HUES64 (cell line): ENCODE results near the gene TRMT10B. TPM values are rescaled to one million over a fixed set of nuclear protein-coding genes. Genes with fewer than 3 reads are reported as not detected.

Source experiments
- H3K27ac ChIP-seq: 2 replicates; pipeline ENCODE4 v1.7.0; 2013; ENCODE audit warnings: low read depth, low read length, inconsistent platforms
- H3K27me3 ChIP-seq: 2 replicates; pipeline ENCODE4 v1.6.1; 2013; ENCODE audit warnings: mild to moderate bottlenecking, low read length; ENCODE audit not compliant: insufficient read depth
- H3K36me3 ChIP-seq: 2 replicates; pipeline ENCODE4 v1.6.1; 2013; ENCODE audit warnings: mild to moderate bottlenecking, low read length; ENCODE audit not compliant: insufficient read depth
- H3K4me1 ChIP-seq: 2 replicates; pipeline ENCODE4 v1.6.1; 2013; ENCODE audit warnings: mild to moderate bottlenecking, low read length, moderate library complexity; ENCODE audit not compliant: insufficient read depth
- H3K4me3 ChIP-seq: 2 replicates; pipeline ENCODE4 v1.5.1; 2013; ENCODE audit warnings: mild to moderate bottlenecking, low read length, moderate library complexity
- H3K9ac ChIP-seq: 2 replicates; pipeline ENCODE4 v1.6.1; 2013; ENCODE audit warnings: mild to moderate bottlenecking, low read depth, low read length
- H3K9me3 ChIP-seq: 2 replicates; pipeline ENCODE4 v1.6.1; 2013; ENCODE audit warnings: low read depth, low read length; ENCODE audit not compliant: insufficient read depth
- WGBS: fragments of 150-250, 120-280 bp; methylation state at CpG from one replicate; pipeline ENCODE4 v1.1.7; 2013; ENCODE audit warnings: missing lambda C conversion rate; 5-methylcytosine and 5-hydroxymethylcytosine counted together
- polyA plus RNA-seq, 2 experiments: library from polyadenylated mRNA; stranded (reverse); fragments of 50-300 nt; gene quantifications; one replicate each; pipeline ENCODE4 v1.2.3, GENCODE V29; 2013

Gene TRMT10B, protein sequence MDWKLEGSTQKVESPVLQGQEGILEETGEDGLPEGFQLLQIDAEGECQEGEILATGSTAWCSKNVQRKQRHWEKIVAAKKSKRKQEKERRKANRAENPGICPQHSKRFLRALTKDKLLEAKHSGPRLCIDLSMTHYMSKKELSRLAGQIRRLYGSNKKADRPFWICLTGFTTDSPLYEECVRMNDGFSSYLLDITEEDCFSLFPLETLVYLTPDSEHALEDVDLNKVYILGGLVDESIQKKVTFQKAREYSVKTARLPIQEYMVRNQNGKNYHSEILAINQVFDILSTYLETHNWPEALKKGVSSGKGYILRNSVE
- polyA plus RNA-seq (2013, experiment 1 of 2) = 5.2 TPM
- 4.7 TPM for polyA plus RNA-seq (2013, experiment 2 of 2)

DNA sequence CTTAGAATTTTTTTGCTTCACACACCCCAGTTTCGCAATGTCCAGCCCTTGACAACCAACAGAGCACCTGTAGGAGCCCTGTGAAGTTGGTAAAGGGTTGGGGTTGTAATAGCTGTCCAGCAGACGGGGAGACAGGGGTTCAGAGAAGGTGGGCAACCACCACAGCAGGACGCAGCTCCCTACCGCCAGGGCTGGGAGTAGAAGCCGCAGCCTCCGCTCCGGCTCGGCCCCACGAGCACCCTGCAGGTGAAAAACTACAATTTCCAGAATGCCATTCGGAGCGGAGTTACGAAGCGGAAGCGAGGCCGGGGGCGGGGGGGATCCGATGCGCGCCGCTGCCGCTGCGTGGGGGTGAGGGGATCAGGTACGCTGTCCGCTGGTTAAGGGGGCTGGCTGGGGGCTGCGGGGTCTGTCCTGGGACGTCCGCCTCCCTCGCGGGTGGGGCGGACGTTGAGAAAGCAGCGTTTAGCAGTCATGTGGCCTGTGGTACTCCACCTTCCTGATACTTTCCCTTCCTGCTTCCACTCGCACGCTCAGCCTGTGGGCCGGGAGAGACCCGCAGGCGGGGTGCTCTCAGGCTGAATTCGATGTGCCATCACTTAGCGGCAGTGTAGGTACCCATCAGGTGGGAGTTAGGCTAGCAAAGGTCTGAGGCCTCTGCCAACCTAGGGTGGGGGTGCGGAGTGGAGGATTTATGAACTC, at the start of gene TRMT10B:
TRMT10B (plus strand) TSS at position 317 of the 702 bp plus-strand sequence. CDS start 8,127 bp downstream, outside the sequence.
- peak within 1 kb of the TSS; percentile 61 for H3K9ac ChIP-seq
- H3K27ac ChIP-seq = no peak within 1 kb of the TSS
- H3K9me3 ChIP-seq = no peaks in the 10 kb centered on the region
- H3K4me1 ChIP-seq = no peaks in the 10 kb centered on the region; the same call in 1 of the 2 replicates
- no peaks in the 10 kb centered on the region for H3K27me3 ChIP-seq
- WGBS = 5% methylated on average over 39 of the region's 40 CpGs
- H3K36me3 ChIP-seq = no peaks in the 10 kb centered on the region
- peak within 1 kb of the TSS; percentile 84 for H3K4me3 ChIP-seq

DNA sequence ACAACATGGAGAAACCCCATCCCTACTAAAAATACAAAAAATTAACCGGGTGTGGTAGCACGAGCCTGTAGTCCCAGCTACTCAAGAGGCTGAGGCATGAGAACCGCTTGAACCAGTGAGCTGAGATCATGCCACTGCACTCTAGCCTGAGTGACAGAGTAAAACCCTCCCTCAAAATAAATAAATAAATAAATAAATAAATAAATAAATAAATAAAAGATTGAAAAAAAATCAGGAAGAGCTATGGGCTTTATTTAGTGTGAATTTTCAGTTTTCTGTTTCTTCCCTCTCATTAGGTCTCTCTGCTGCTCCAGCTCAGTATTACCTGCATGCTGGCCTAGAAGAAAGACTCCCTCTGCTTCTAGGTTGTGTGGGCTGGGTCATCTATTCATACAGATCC, 47.8 kb upstream of the TRMT10B start:
- H3K4me3 ChIP-seq = no peak overlapping the region
- H3K36me3 ChIP-seq = no peaks in the 10 kb centered on the region
- WGBS = 91% methylated on average over 3 of the region's 3 CpGs
- no peak overlapping the region for H3K27ac ChIP-seq
- H3K9ac ChIP-seq = no peak overlapping the region
- no peaks in the 10 kb centered on the region for H3K9me3 ChIP-seq
- H3K4me1 ChIP-seq = no peaks in the 10 kb centered on the region
- H3K27me3 ChIP-seq = peaks cover 3% of the 10 kb centered on the region; the same call in 1 of the 2 replicates

DNA sequence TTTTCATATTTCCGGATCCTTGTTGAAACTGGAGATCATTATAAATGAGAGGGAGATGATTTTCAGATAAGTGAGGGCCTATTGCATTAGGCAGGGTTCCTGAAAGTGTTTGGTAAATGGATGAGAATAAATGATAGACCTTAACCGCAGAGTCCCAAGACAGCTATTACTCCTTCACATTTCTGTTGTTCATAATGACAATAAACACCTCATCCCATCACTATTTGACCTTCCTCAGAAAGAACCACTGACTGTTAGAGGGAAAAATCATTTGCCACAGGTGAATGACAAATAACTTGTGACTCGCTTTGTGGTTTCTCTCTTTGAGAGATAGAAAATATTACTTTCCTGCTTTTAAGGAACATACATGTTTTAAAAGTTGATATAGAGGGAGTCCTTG, 47.3 kb upstream of the TRMT10B start:
- 97% methylated on average over 3 of the region's 3 CpGs for WGBS
- Histone ChIP-seq H3K9ac (no peak overlapping the region), H3K9me3 (no peaks in the 10 kb centered on the region), H3K4me1 (no peaks in the 10 kb centered on the region), H3K27ac (no peak overlapping the region), H3K27me3 (peaks cover 3% of the 10 kb centered on the region; the same call in 1 of the 2 replicates), H3K36me3 (no peaks in the 10 kb centered on the region), H3K4me3 (no peak overlapping the region)

DNA sequence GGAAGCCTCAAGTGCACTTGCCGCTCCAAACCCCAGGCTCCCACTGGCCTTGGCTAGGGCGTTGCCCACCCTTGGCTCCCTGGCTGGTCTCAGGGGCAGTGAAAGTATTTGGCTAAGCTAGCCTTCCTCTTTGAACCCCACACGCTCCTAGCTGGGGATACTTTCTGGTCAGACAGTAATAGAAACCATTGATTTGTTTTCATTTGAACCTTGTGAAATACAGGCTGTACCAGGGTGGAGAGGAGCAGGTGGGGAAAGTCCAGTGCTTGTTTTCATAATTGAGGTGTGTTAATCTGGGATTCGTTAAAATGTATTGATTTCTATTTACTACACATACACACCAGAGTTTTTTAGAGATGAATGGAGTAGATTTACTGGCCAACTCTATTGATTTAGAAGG, 45.9 kb upstream of the TRMT10B start:
- H3K9me3 ChIP-seq = no peaks in the 10 kb centered on the region
- peaks cover 3% of the 10 kb centered on the region; the same call in 1 of the 2 replicates for H3K27me3 ChIP-seq
- H3K4me3 ChIP-seq = no peak overlapping the region
- no peak overlapping the region for H3K9ac ChIP-seq
- H3K4me1 ChIP-seq = no peaks in the 10 kb centered on the region
- 88% methylated on average over 3 of the region's 4 CpGs for WGBS
- H3K27ac ChIP-seq = no peak overlapping the region
- H3K36me3 ChIP-seq = no peaks in the 10 kb centered on the region

DNA sequence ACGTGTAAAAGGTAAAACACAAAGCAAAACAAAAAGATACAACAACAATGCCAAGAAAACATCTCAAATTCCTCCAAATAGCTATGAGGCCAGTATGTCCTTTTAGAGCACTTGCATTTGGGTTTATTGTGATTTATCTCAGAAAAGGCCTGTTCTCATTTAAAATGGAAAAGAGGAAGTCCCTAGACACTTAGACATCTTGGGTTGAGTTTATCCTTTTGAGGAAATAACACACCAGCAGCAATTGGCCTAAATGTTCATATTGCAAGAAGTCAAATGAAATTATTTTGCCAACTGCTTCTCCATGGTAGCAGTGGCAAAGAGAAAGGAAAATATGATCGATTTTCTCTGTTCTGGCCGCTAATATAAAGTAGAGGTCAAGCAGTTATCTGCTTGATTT, 43.6 kb upstream of the TRMT10B start:
- H3K36me3 ChIP-seq = no peaks in the 10 kb centered on the region
- no peak overlapping the region for H3K4me3 ChIP-seq
- peaks cover 3% of the 10 kb centered on the region; the same call in 1 of the 2 replicates for H3K27me3 ChIP-seq
- H3K9me3 ChIP-seq = no peaks in the 10 kb centered on the region
- WGBS = 91% methylated on average over 3 of the region's 3 CpGs
- H3K9ac ChIP-seq = no peak overlapping the region
- H3K27ac ChIP-seq = no peak overlapping the region
- H3K4me1 ChIP-seq = no peaks in the 10 kb centered on the region

DNA sequence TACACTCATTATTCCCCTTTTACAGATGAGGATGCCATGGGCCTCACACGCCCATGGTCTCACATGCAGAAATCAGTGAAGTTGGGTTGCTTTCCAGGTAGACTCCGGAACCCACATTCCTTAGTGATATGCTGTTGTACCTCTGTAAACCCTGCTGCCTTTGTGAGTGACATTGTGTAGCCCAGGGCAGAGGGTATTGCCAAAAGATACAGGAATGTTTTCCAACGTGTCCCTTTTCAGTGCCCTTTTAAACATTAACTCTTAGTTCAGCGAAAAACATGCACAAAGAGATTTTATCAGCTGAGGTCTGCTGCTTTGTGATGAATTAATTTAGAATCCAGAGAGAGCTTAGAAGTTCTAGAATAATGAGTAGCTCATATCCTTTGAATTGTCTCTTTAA, 38.3 kb upstream of the TRMT10B start:
- no peaks in the 10 kb centered on the region for H3K27me3 ChIP-seq
- WGBS = 92% methylated on average over 4 of the region's 4 CpGs

DNA sequence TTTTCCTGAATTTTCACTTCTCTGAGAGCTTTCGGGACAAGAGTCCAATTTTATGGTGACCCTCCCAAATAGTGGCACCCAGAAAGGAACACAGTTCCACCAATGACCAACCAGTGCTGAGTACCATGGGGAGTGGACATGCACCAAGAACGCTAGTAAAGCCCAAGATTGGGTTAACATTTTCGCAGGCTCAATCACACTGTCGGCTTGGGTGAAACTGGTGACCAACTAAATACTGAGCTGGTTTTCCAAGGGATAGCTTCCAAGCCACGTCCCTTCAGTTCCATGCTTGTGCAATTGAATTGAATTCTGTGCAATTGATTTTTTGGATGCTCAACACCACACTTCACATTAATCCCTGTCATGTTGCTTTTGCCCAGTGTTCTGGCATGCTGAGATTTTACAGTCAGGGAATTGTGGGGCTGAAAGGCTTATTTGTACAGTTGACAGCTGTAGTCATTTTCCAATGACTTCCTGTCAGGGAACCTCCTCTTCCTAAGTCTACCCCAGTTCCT, 37.6 kb upstream of the TRMT10B start:
- H3K27me3 ChIP-seq = no peaks in the 10 kb centered on the region
- no peak overlapping the region for H3K9ac ChIP-seq
- no peaks in the 10 kb centered on the region for H3K9me3 ChIP-seq
- no peak overlapping the region for H3K27ac ChIP-seq
- H3K4me3 ChIP-seq = no peak overlapping the region
- 95% methylated on average over 5 of the region's 5 CpGs for WGBS
- no peaks in the 10 kb centered on the region for H3K4me1 ChIP-seq
- H3K36me3 ChIP-seq = no peaks in the 10 kb centered on the region

More for the DNA sequence above, 38.3 kb upstream of the TRMT10B start:
- Histone ChIP-seq H3K4me3 (no peak overlapping the region), H3K9ac (no peak overlapping the region), H3K27ac (no peak overlapping the region), H3K9me3 (no peaks in the 10 kb centered on the region), H3K36me3 (no peaks in the 10 kb centered on the region), H3K4me1 (no peaks in the 10 kb centered on the region)

DNA sequence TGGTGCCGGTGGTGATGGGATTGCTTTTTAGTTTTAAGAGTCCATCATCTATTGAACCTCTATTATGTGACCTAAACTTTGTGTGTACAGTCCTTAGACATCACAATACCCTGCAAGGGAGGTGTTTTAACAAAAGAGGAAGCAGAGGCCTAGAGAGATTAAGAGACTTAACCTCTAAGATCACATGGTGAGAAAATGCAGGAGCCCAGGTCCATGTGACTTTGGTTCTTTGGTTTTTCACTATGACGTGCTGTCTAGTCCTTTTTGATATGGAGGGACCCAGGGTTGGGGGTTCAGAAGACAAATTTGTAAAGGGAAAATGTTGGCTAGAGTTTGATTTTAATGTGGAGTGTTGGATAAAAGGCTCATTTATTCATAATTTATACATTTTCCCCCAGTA, 34.1 kb upstream of the TRMT10B start:
- H3K9ac ChIP-seq = no peak overlapping the region
- H3K36me3 ChIP-seq = no peaks in the 10 kb centered on the region
- no peak overlapping the region for H3K4me3 ChIP-seq
- no peaks in the 10 kb centered on the region for H3K27me3 ChIP-seq
- WGBS = 83% methylated on average over 1 of the region's 2 CpGs
- H3K9me3 ChIP-seq = no peaks in the 10 kb centered on the region
- H3K27ac ChIP-seq = no peak overlapping the region
- no peaks in the 10 kb centered on the region for H3K4me1 ChIP-seq

DNA sequence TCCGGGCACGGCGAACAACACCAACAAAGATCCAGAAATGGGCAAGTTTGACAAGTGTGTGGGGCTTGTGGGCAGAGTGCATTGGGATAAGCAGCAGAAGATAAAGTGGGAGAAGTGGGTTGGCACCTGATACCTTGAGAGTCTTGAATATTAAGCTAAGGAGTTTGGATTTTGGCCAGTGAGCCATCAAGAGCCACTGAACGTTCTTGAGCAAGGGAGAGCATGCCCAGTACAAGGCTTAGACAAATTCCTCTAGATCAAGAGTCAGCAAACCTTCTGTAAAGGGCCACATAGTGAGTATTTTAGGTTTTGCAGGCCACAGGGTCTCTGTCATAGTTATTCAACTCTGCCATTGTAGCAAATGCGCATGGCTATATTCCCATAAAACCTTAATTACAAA, 26.6 kb upstream of the TRMT10B start:
- H3K27me3 ChIP-seq = no peaks in the 10 kb centered on the region; the same call in 1 of the 2 replicates
- peaks cover 9% of the 10 kb centered on the region for H3K4me1 ChIP-seq
- H3K9me3 ChIP-seq = no peaks in the 10 kb centered on the region
- no peak overlapping the region for H3K9ac ChIP-seq
- H3K36me3 ChIP-seq = no peaks in the 10 kb centered on the region
- no peak overlapping the region for H3K4me3 ChIP-seq
- 95% methylated on average over 5 of the region's 5 CpGs for WGBS
- no peak overlapping the region for H3K27ac ChIP-seq

DNA sequence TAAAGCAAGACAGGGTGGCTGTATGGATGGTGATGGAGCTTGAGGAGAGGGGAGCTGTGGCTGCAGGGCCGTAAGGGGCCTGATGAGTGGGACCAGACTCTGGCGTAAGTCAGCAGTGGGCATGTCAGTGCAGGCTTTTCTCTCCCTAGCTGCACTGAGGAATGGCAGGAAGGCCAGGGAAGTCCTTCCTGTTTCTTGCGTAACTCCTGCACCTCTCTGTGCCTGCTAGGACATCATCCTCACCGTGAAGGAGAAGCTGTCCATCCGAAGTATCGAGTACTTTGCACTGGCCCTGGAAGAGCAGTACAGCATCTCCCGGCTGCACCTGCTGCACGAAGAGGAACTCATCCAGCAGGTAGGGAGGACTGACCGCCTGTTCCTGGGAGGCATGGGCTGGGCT, 24.1 kb upstream of the TRMT10B start:
- H3K27ac ChIP-seq = no peak overlapping the region
- 94% methylated on average over 9 of the region's 9 CpGs for WGBS
- H3K4me1 ChIP-seq = peaks cover 9% of the 10 kb centered on the region
- H3K4me3 ChIP-seq = no peak overlapping the region
- H3K9me3 ChIP-seq = no peaks in the 10 kb centered on the region
- peaks cover 7% of the 10 kb centered on the region; the same call in 1 of the 2 replicates for H3K27me3 ChIP-seq
- H3K9ac ChIP-seq = no peak overlapping the region
- H3K36me3 ChIP-seq = no peaks in the 10 kb centered on the region

DNA sequence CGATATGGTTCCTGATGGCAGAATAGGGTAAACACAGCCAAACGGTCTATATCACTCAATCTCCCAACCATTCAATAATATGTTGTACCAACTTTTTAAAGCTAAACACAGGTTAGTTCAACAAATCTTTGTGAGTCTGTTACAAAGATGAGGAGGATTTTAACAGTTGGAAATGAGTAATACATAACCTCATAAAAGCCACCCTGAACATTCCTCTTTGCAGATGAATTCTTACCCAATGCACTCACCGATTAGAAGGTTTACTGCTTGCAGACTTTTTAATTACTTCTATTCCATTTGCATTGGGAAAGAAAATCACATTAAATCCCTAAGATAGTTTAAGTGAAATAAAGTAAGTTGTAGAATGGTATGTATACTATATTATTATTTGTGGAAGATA, 23.3 kb upstream of the TRMT10B start:
- Histone ChIP-seq H3K36me3 (no peaks in the 10 kb centered on the region), H3K27me3 (peaks cover 7% of the 10 kb centered on the region; the same call in 1 of the 2 replicates), H3K4me1 (peaks cover 9% of the 10 kb centered on the region), H3K4me3 (no peak overlapping the region), H3K9me3 (no peaks in the 10 kb centered on the region), H3K27ac (no peak overlapping the region), H3K9ac (no peak overlapping the region)
- 97% methylated on average over 3 of the region's 3 CpGs for WGBS
